ENCODE results near the gene EHMT1.

DNA sequence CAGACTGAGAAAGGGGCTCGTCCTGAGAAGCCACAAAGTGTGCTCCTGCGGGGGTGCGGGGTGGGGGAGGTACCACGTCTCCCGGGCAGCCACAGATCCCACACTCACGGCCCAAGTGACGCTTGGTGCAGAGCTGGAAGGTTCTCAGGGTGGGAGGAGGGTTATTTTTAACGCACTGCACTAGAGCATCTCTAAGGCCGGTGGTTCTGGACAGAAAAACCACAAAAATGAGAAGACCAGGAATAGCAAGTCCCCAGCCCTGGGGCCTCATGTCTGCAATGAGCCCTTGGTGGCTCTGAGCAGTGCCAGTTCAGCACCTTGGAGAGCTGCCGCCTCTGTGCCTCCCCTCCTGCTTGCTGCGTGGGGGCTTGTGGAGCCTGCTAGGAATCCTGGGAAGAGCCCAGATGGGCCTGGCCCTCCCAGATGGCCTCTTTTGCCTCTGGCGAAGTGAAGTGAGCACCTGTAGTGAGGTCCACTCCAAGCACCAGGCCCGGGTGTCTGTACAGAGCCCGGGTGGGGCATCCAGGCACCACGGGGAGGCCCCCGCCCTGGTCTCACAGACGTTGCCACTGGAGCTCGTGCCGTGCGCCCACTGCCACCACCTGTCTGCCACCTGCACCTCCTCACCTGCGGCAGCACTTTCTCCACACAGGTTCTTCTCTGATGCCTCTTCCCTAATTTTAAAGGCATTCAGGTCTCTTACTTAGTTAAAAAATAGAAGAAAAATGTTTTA, 209.9 kb downstream of the EHMT1 start:
- TF ChIP-seq, protein P1, sequence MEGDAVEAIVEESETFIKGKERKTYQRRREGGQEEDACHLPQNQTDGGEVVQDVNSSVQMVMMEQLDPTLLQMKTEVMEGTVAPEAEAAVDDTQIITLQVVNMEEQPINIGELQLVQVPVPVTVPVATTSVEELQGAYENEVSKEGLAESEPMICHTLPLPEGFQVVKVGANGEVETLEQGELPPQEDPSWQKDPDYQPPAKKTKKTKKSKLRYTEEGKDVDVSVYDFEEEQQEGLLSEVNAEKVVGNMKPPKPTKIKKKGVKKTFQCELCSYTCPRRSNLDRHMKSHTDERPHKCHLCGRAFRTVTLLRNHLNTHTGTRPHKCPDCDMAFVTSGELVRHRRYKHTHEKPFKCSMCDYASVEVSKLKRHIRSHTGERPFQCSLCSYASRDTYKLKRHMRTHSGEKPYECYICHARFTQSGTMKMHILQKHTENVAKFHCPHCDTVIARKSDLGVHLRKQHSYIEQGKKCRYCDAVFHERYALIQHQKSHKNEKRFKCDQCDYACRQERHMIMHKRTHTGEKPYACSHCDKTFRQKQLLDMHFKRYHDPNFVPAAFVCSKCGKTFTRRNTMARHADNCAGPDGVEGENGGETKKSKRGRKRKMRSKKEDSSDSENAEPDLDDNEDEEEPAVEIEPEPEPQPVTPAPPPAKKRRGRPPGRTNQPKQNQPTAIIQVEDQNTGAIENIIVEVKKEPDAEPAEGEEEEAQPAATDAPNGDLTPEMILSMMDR (conservative IDR thresholded peaks at IDR 0.05; ENCODE audit: low read length) = no peak
- no peak for TF ChIP-seq EZH2phosphoT487 (IDR thresholded peaks at IDR 0.05; ENCODE audit: borderline replicate concordance, low read depth, low read length)
